ENCODE measurements around the gene EXOSC10. TPM values are rescaled to one million over a fixed set of nuclear protein-coding genes. Genes with fewer than 3 reads are reported as not detected.

Gene EXOSC10
- 10 to 100 TPM; 78.4 to 84.8 (median 82.7) TPM for polyA plus RNA-seq (ENCODE audit: insufficient read length in 3 of 3)

GRCh38 chr1:11099310-11100148 is at the start of gene EXOSC10:
Gene EXOSC10 (minus strand): TSS chr1:11099869. CDS start chr1:11099831, 38 bp downstream.
- peak; percentile 62 to 81 (median 76) for DNase-seq (ENCODE audit: low read depth in 3 of 3, low spot score in 2 of 3)

DNA sequence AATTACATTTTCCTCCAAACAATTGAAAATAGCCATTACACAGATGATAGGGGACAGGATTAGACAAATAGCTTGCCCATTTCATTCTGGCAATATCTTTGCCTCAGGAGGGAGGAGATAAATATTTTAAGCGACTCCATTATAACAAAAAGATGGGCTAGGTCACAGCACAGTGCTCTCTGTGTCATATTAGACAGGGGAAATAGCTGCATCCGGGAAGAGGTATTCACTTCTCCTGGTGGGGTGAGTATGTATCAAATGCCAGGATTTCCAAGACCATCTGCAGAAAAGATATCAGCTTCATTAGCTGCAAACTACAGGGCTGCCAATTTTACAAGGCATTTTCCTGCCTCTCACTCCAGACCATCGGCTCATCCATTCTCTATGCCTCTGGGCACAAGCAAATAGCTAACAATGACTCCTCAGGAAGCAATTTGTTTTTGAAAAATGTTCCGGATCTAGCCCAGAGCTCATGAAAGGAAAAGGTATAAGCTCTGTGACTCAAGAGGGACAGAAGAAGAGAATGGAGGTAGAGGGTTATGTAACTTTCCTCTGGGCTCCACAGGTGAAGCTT is 47.6 kb upstream of the EXOSC10 start:
- no peak for DNase-seq (ENCODE audit: low read depth in 3 of 3, low spot score in 2 of 3)

- DNase-seq (ENCODE audit: low read depth in 3 of 3, low spot score in 2 of 3): no peak
Measured at GRCh38 chr1:11145741-11146140, 46.1 kb upstream of the EXOSC10 start.

- no peak for DNase-seq (ENCODE audit: low read depth in 3 of 3, low spot score in 2 of 3)
Measured at GRCh38 chr1:11144570-11145256, 45.0 kb upstream of the EXOSC10 start.

- no peak for DNase-seq (ENCODE audit: low read depth in 3 of 3, low spot score in 2 of 3)
Measured at GRCh38 chr1:11143907-11144306, 44.2 kb upstream of the EXOSC10 start.

- no peak for DNase-seq (ENCODE audit: low read depth in 3 of 3, low spot score in 2 of 3)
Measured at GRCh38 chr1:11143401-11143800, 43.7 kb upstream of the EXOSC10 start.

- no peak for DNase-seq (ENCODE audit: low read depth in 3 of 3, low spot score in 2 of 3)
Measured at GRCh38 chr1:11142618-11143391, 43.1 kb upstream of the EXOSC10 start.

DNA sequence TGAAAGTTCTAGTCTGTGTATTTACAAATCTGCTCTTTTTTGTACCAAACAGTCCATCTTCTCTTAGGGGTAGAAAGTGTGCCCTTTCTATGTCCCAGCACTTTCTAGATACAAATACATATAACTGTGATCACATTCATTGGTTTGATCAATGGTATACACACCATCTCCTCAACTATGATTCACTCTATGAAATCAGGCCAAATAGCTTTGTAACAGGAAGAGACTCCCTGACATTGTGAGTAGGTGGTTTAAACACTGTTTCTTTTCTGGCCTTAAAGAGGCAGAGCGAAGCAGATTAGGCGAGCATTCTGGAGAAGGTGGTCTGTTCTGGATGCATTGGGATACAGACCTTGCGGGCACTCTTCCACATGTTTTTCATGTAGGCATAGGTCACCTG is 39.3 kb upstream of the EXOSC10 start:
- no peak for DNase-seq (ENCODE audit: low read depth in 3 of 3, low spot score in 2 of 3)

DNA sequence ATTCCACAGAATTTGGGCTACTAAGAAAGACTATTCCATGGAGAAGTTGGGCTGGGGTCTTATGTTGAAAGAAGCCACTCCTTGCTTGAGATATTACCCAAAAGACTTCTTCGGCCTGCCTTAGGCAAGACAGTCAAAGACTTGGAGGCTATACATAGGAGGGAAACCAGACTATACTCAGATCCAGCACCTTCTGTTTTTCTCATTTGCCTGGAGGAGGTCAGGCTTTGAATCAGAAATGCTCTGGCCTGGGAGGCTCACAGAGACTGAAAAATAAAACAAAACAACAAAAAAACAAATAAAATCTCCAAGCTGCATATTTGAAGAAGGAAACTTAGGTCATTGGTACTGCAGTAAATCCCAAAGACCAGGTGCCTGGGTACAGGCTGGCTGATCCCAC is 38.4 kb upstream of the EXOSC10 start:
- no peak for DNase-seq (ENCODE audit: low read depth in 3 of 3, low spot score in 2 of 3)

GRCh38 chr1:11134898-11135266 is 35.2 kb upstream of the EXOSC10 start:
- no peak for DNase-seq (ENCODE audit: low read depth in 3 of 3, low spot score in 2 of 3)

GRCh38 chr1:11134251-11134897 is 34.7 kb upstream of the EXOSC10 start:
- no peak for DNase-seq (ENCODE audit: low read depth in 3 of 3, low spot score in 2 of 3)

- DNase-seq (ENCODE audit: low read depth in 3 of 3, low spot score in 2 of 3): no peak
Measured at GRCh38 chr1:11132563-11133293, 33.1 kb upstream of the EXOSC10 start.

- DNase-seq (ENCODE audit: low read depth in 3 of 3, low spot score in 2 of 3): no peak
Measured at GRCh38 chr1:11131816-11132215, 32.1 kb upstream of the EXOSC10 start.

GRCh38 chr1:11130406-11130805 is 30.7 kb upstream of the EXOSC10 start:
- no peak for DNase-seq (ENCODE audit: low read depth in 3 of 3, low spot score in 2 of 3)

- no peak for DNase-seq (ENCODE audit: low read depth in 3 of 3, low spot score in 2 of 3)
Measured at GRCh38 chr1:11129649-11130390, 30.2 kb upstream of the EXOSC10 start.

- DNase-seq (ENCODE audit: low read depth in 3 of 3, low spot score in 2 of 3): no peak
Measured at GRCh38 chr1:11126569-11126968, 26.9 kb upstream of the EXOSC10 start.

- DNase-seq (ENCODE audit: low read depth in 3 of 3, low spot score in 2 of 3): no peak
Measured at GRCh38 chr1:11125931-11126330, 26.3 kb upstream of the EXOSC10 start.

DNA sequence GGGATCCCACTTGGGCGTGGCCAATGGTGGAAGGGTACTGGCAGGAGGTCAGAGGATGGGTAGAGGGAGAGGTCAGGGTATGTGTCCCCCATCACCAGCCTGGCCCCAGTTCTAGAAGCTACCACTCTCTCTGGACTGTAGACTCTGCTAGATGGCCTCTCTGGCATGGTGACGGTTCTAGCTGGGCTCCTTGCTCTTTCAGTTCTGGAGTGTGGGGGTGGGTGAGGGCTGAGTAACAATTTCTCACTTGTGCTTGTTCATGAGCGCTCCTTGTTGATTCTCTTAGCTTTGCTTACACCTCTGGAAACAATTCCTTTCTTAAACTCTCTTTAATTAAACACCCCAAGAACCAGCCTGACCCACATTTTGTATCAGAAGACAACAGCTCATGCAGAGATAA is 25.3 kb upstream of the EXOSC10 start:
- DNase-seq (ENCODE audit: low read depth in 3 of 3, low spot score in 2 of 3): no peak

DNA sequence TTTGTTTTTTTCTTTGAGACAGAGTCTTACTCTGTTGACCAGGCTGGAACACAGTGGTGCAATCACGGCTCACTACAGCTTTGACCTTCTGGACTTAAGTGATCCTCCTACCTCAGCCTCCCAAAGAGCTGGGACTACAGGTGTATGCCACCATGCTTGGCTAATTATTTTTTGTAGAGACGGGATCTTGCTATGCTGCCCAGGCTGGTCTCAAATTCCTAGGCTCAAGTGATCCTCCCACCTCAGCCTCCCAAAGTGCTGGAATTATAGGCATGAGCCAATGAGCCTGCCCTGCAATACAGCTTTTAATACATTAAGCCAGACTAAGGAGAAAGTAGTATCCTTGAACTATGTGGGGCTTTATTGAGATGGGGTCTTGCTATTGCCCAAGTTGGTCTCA is 16.6 kb upstream of the EXOSC10 start:
- DNase-seq (ENCODE audit: low read depth in 3 of 3, low spot score in 2 of 3): no peak
